ENCODE results near the gene ARHGAP35. TPM values are rescaled to one million over a fixed set of nuclear protein-coding genes. Genes with fewer than 3 reads are reported as not detected.

ARHGAP35 gene
- total RNA-seq, 4 donors from 2014 or later: 77.1 to 159 (median 98.4) TPM

GRCh38 chr19:46861691-46862502, 1.1 kb downstream of the ARHGAP35 start:
- peak; percentile 28 for DNase-seq
- no peaks in the 10 kb centered on the region for H3K36me3 ChIP-seq
- H3K4me3 ChIP-seq: peak overlapping the region; percentile 47 to 97 (median 82)
- intact Hi-C loops (cut with DNase I; ENCODE audit: low total_unique reads): no loop called here
- no peaks in the 10 kb centered on the region for H3K27me3 ChIP-seq
- no peaks in the 10 kb centered on the region for H3K9me3 ChIP-seq
- in situ Hi-C loops (cut with MboI; ENCODE audit: low pct_ligation_motif_present in 1 of 4, low pct_unique_long_range_greater_than_20kb in 1 of 4, low sequenced_read_pairs in 3 of 4): loop anchor here in 1 of 4 donors (5.0 kb wide), 1 partner anchor 130 kb away; no protein-coding TSS in a partner anchor
- H3K4me1 ChIP-seq: peaks cover 27 to 68% (median 53%) of the 10 kb centered on the region in 4 donors
- no peak for TF ChIP-seq POLR2AphosphoS5 (IDR thresholded peaks at IDR 0.05)
- H3K27ac ChIP-seq: peak overlapping the region; percentile 94 to 100 (median 98)
- 1% methylated on average over 12 to 19 of the region's 19 CpGs for WGBS, 2 donors (ENCODE audit: low coverage in 1 of 2)

DNA sequence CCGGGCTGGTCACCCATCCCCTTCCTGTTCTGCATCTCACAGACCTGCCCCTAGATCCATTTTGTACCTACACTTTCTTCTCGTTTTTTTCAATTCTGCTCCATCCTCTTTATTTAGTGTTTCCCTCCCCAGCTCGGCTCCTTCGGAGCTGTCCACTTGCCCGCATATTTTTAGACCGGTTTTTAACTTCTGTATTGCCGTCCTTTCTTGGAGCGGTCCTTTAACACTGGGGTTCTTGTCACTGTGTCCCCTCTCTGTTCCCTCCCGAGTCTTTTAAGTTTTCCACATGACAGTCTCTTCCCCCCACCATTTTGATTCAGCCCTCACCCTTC, 1.7 kb downstream of the ARHGAP35 start:
- WGBS, 2 donors (ENCODE audit: low coverage in 1 of 2): 21 to 25% methylated on average over 4 to 9 of the region's 9 CpGs
- Histone ChIP-seq H3K9me3 (no peaks in the 10 kb centered on the region), H3K27ac (peak overlapping the region; percentile 94 to 100 (median 98)), H3K4me3 (peak overlapping the region in 3 of 4 donors; percentile 69 to 97 (median 96)), H3K36me3 (no peaks in the 10 kb centered on the region), H3K27me3 (no peaks in the 10 kb centered on the region), H3K4me1 (peaks cover 30 to 73% (median 59%) of the 10 kb centered on the region in 4 donors)
- in situ Hi-C loops (cut with MboI; ENCODE audit: low pct_ligation_motif_present in 1 of 4, low pct_unique_long_range_greater_than_20kb in 1 of 4, low sequenced_read_pairs in 3 of 4): loop anchor here in 1 of 4 donors (5.0 kb wide), 1 partner anchor 130 kb away; no protein-coding TSS in a partner anchor
- no peak for DNase-seq
- intact Hi-C loops (cut with DNase I; ENCODE audit: low total_unique reads): no loop called here
- no peak for TF ChIP-seq EP300 (IDR thresholded peaks at IDR 0.05; ENCODE audit: low read depth)
- TF ChIP-seq CTCF (IDR thresholded peaks at IDR 0.05): no peak
- TF ChIP-seq POLR2A (IDR thresholded peaks at IDR 0.05): no peak
- TF ChIP-seq POLR2AphosphoS5 (IDR thresholded peaks at IDR 0.05): no peak

GRCh38 chr19:46862974-46863632, 2.3 kb downstream of the ARHGAP35 start:
- intact Hi-C loops (cut with DNase I; ENCODE audit: low total_unique reads): no loop called here
- Histone ChIP-seq H3K27ac (peak overlapping the region; percentile 94 to 100 (median 98)), H3K4me3 (peak overlapping the region in 2 of 4 donors; percentile 69 to 96), H3K27me3 (no peaks in the 10 kb centered on the region), H3K36me3 (no peaks in the 10 kb centered on the region), H3K9me3 (no peaks in the 10 kb centered on the region), H3K4me1 (peaks cover 30 to 80% (median 62%) of the 10 kb centered on the region in 4 donors)
- in situ Hi-C loops (cut with MboI; ENCODE audit: low pct_ligation_motif_present in 1 of 4, low pct_unique_long_range_greater_than_20kb in 1 of 4, low sequenced_read_pairs in 3 of 4): loop anchor here in 1 of 4 donors (5.0 kb wide), 1 partner anchor 129 kb away; no protein-coding TSS in a partner anchor
- no peak for DNase-seq
- 47 to 50% methylated on average over 2 to 4 of the region's 4 CpGs for WGBS, 2 donors (ENCODE audit: low coverage in 1 of 2)
- TF ChIP-seq POLR2AphosphoS5 (IDR thresholded peaks at IDR 0.05) (no peak), CTCF (IDR thresholded peaks at IDR 0.05) (no peak), EP300 (IDR thresholded peaks at IDR 0.05; ENCODE audit: low read depth) (no peak), POLR2A (IDR thresholded peaks at IDR 0.05) (no peak)

DNA sequence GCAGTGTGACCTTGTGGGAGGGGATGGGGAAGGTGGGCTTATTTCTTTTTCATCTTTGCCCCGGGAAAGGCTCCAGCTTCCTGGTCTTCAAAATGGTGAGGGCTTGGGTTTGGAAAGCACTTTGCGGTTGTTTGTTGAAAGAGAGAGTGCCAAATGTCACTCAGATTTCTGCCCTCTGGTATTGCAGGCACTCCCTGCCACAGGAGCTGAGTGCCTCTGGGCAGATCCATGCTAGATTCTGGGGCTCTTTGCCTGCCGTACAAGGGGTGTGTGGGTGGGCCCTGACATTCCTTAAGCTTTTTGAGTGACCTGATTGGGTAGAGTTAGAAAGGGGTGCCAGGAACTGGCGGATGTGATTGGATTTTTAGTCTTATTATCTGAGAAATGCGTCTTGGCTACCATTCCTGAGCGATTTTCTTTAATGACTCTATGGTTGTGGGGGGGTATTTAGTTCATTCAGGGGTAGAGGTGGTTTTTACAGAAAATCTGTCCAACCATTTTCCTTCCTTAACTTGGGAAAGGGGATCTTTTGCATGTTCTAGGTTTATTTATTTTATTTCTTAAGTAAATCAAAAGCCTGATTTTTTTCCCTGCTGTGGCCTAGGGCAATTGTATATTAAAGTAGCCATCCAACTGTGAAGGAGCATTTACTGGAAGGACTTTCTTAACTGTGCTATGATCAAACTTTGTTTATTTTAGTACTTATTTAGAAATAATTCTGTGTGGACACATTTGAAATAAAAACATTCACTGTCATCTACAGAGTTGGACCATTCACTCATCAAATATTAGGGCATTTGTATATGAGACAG, 3.2 kb downstream of the ARHGAP35 start:
- in situ Hi-C loops (cut with MboI; ENCODE audit: low pct_ligation_motif_present in 1 of 4, low pct_unique_long_range_greater_than_20kb in 1 of 4, low sequenced_read_pairs in 3 of 4) (loop anchor here in 1 of 4 donors (5.0 kb wide), 1 partner anchor 128 kb away; no protein-coding TSS in a partner anchor), intact Hi-C loops (cut with DNase I; ENCODE audit: low total_unique reads) (no loop called here)
- Histone ChIP-seq H3K27me3 (no peaks in the 10 kb centered on the region), H3K36me3 (no peaks in the 10 kb centered on the region), H3K27ac (peak overlapping the region; percentile 94 to 100 (median 98)), H3K4me1 (peaks cover 30 to 83% (median 62%) of the 10 kb centered on the region in 4 donors), H3K4me3 (peak overlapping the region in 1 of 4 donors; percentile 69), H3K9me3 (no peaks in the 10 kb centered on the region)
- TF ChIP-seq POLR2A (IDR thresholded peaks at IDR 0.05) (no peak), POLR2AphosphoS5 (IDR thresholded peaks at IDR 0.05) (no peak), EP300 (IDR thresholded peaks at IDR 0.05; ENCODE audit: low read depth) (no peak), CTCF (IDR thresholded peaks at IDR 0.05) (no peak)
- DNase-seq: no peak
- WGBS, 2 donors (ENCODE audit: low coverage in 1 of 2): 17 to 32% methylated on average over 2 to 6 of the region's 6 CpGs

Data from transverse colon (tissue), 4 donors.